ENCODE results near the gene ATG7.
A peak's percentile ranks its signal among the peaks of the same experiment; 100 is the strongest.

ATG7 gene

DNA sequence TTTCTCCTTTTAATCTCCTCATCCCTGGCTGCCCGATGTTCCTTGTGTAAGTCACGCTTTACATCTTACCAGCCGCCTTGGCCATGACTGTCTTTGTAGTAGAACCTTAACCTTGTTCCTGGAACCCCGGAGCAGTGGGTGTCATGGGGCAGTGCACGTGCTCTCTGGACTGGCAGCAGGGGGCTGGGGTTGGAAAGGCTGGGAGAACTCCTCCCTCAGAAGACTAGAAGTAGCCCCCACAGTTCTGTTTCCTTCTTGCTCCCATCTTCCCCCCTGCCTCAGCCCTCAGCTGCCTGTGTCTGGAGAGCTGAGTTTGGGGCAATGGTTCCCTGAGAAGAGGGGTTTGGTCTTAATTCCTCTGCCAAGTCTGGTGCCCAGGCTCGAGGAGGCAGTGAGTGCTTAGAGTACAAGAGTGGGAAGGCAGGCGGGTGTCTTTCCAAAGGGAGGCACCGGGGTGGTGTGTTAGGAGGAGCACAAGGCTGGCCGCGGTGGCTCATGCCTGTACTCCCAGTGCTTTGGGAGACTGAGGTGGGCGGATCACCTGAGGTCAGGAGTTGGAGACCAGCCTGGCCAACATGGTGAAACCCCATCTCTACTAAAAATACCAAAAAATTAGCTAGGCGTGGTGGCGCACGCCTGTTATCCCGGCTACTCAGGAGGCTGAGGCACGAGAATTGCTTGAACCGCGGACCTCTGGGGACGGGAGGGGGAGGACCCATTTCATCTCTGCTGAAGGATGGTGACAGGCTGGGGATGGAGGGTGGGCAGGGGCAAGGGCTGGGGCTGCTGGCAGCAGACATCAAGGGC is 271.1 kb downstream of the ATG7 start:
- peaks cover 3% of the 10 kb centered on the region; the same call in 1 of the 2 replicates for H3K4me1 ChIP-seq (ENCODE audit: control insufficient read depth, insufficient read depth, low read length)
- TF ChIP-seq, protein P1, sequence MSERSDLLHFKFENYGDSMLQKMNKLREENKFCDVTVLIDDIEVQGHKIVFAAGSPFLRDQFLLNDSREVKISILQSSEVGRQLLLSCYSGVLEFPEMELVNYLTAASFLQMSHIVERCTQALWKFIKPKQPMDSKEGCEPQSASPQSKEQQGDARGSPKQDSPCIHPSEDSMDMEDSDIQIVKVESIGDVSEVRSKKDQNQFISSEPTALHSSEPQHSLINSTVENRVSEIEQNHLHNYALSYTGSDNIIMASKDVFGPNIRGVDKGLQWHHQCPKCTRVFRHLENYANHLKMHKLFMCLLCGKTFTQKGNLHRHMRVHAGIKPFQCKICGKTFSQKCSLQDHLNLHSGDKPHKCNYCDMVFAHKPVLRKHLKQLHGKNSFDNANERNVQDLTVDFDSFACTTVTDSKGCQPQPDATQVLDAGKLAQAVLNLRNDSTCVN (tag by site-specific recombination; optimal IDR thresholded peaks at IDR 0.05), result no peak
- no peak for TF ChIP-seq IKZF3 (tag by site-specific recombination; IDR thresholded peaks at IDR 0.05)
- TF ChIP-seq ZNF2 (tag by site-specific recombination; IDR thresholded peaks at IDR 0.05), result no peak
- TF ChIP-seq ZNF747 (tag by site-specific recombination; IDR thresholded peaks at IDR 0.05), result no peak
- TF ChIP-seq ZNF623 (tag by site-specific recombination; IDR thresholded peaks at IDR 0.05), result no peak
- peak; percentile 49 for TF ChIP-seq ZBTB20 (tag by site-specific recombination; IDR thresholded peaks at IDR 0.05)
- no peak for TF ChIP-seq ZNF324 (tag by site-specific recombination; IDR thresholded peaks at IDR 0.05)
- peaks cover 0 to 3% of the 10 kb centered on the region in 2 experiments; a peak in 1 of 3 replicates for H3K36me3 ChIP-seq (ENCODE audit: control insufficient read depth in 2 of 2, insufficient read depth in 1 of 2, low read length in 2 of 2)
- ChIA-PET CTCF (no interaction called here), POLR2A (interaction anchor here (0.5 kb wide), 1 partner anchor 87 kb away, joined by 7 read pairs; no protein-coding TSS in a partner anchor)
- H3K4me3 ChIP-seq (ENCODE audit: low read depth, low read length), result no peak overlapping the region
- no peak overlapping the region for H3K27ac ChIP-seq (ENCODE audit: extremely low read depth, low read depth, low read length)
- H3K9me3 ChIP-seq (ENCODE audit: control insufficient read depth, insufficient read depth, low read depth, low read length), result no peaks in the 10 kb centered on the region

DNA sequence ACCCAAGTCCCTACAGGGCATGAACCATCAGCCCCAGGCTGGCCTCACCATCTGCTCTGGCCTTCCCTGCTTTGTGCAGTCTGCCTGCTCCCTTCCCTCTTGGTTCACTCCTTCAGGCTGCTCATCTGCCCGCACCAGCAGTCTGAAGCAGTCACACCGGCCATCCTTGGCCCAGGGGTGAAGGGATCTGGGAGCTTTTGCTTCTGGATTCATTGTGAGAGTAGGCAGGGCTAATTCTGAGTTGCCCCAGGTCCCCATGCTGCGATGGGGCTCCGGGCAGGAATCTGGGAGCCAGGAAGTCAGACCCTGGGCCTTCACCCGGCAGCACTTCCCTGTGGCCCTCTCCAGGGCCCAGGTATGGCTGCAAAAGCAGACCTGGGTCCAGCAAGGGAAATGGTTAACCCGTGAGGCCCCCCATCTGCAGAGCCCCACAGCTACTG is 271.8 kb downstream of the ATG7 start:
- H3K36me3 ChIP-seq (ENCODE audit: control insufficient read depth in 2 of 2, insufficient read depth in 1 of 2, low read length in 2 of 2), result peaks cover 0 to 3% of the 10 kb centered on the region in 2 experiments; a peak in 1 of 3 replicates
- TF ChIP-seq ZFP41 (tag by site-specific recombination; IDR thresholded peaks at IDR 0.05; ENCODE audit: borderline replicate concordance) (no peak), ZSCAN16 (tag by site-specific recombination; IDR thresholded peaks at IDR 0.05) (no peak), GLIS2 (tag by site-specific recombination; IDR thresholded peaks at IDR 0.05) (no peak), YY2 (tag by site-specific recombination; IDR thresholded peaks at IDR 0.05) (no peak), GFI1B (tag by site-specific recombination; IDR thresholded peaks at IDR 0.05) (no peak), ZNF596 (tag by site-specific recombination; IDR thresholded peaks at IDR 0.05) (no peak), ZNF175 (tag by site-specific recombination; IDR thresholded peaks at IDR 0.05) (no peak)
- no peaks in the 10 kb centered on the region for H3K9me3 ChIP-seq (ENCODE audit: control insufficient read depth, insufficient read depth, low read depth, low read length)
- CTCF ChIA-PET, result no interaction called here
- H3K4me1 ChIP-seq (ENCODE audit: control insufficient read depth, insufficient read depth, low read length), result peaks cover 6% of the 10 kb centered on the region; the same call in 1 of the 2 replicates
- no peak overlapping the region for H3K4me3 ChIP-seq (ENCODE audit: low read depth, low read length)
- POLR2A ChIA-PET, result interaction anchor here (0.5 kb wide), 1 partner anchor 86 kb away, joined by 7 read pairs; no protein-coding TSS in a partner anchor
- H3K27ac ChIP-seq (ENCODE audit: extremely low read depth, low read depth, low read length), result no peak overlapping the region

DNA sequence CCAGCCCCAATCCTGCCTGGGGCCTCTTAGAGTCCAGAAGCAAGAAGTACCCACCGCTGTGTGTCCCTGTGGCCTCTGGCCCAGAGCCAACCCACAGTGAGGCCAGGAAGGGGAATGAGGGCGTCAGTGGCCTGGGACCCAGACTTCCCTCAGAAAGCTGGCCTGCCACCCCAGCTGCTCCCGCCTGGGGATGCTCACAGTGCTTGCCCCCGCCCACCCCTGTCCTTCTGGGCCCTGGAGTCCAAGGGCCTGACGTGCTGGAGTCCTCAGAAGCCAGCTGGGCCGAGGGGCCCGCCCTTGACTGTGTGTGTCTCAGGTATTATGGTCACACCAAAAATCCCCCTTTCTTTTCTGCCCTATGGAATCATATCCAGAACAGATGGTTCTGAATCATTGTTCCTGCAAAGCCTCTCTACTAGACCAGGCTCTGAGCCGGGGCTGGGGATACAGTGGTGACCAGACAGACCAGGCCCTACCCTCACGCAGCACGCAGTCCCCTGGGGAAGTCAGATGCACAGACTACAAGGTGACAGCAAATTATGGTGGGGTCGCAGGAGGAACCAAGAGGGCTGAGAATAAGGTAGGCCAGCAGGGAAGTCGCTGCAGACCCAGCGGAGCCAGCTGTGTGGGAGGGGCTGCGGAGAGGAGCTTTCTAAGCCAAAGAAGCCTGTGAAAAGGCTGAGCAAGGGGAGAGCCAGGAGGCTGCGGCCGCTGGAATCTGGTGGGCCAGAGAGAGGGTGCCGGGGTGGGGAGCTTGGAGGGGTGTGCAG is 272.4 kb downstream of the ATG7 start:
- Histone ChIP-seq H3K36me3 (ENCODE audit: control insufficient read depth in 2 of 2, insufficient read depth in 1 of 2, low read length in 2 of 2) (peaks cover 0 to 3% of the 10 kb centered on the region in 2 experiments; a peak in 1 of 3 replicates), H3K4me1 (ENCODE audit: control insufficient read depth, insufficient read depth, low read length) (0 out of 2 replicates have a peak, but pooled peaks cover 4% of the 10 kb centered on the region), H3K4me3 (ENCODE audit: low read depth, low read length) (no peak overlapping the region), H3K27ac (ENCODE audit: extremely low read depth, low read depth, low read length) (no peak overlapping the region), H3K9me3 (ENCODE audit: control insufficient read depth, insufficient read depth, low read depth, low read length) (no peaks in the 10 kb centered on the region)
- CTCF ChIA-PET, result no interaction called here
- POLR2A ChIA-PET, result interaction anchor here (0.5 kb wide), 1 partner anchor 85 kb away, joined by 7 read pairs; no protein-coding TSS in a partner anchor
- TF ChIP-seq ZNF621 (tag by site-specific recombination; IDR thresholded peaks at IDR 0.05) (no peak), ZNF24 (tag by site-specific recombination; IDR thresholded peaks at IDR 0.05) (no peak), ZNF558 (tag by site-specific recombination; IDR thresholded peaks at IDR 0.05) (no peak), ZNF561 (tag by site-specific recombination; IDR thresholded peaks at IDR 0.05; ENCODE audit: borderline replicate concordance) (no peak), KLF7 (tag by site-specific recombination; IDR thresholded peaks at IDR 0.05; ENCODE audit: borderline replicate concordance) (no peak), ZNF169 (tag by site-specific recombination; IDR thresholded peaks at IDR 0.05) (no peak), ZNF658 (tag by site-specific recombination; IDR thresholded peaks at IDR 0.05) (no peak), ZNF629 (tag by site-specific recombination; IDR thresholded peaks at IDR 0.05) (no peak), ZFHX2 (tag by site-specific recombination; conservative IDR thresholded peaks at IDR 0.05) (no peak), OVOL3 (tag by site-specific recombination; IDR thresholded peaks at IDR 0.05) (no peak), ZBTB21 (tag by site-specific recombination; IDR thresholded peaks at IDR 0.05) (no peak), ZNF76 (tag by site-specific recombination; IDR thresholded peaks at IDR 0.05; ENCODE audit: borderline replicate concordance, low read depth) (no peak), ZNF837 (tag by site-specific recombination; IDR thresholded peaks at IDR 0.05) (no peak), MEIS1 (CRISPR knock-in tag; IDR thresholded peaks at IDR 0.05; ENCODE audit: borderline replicate concordance) (no peak), GLIS2 (tag by site-specific recombination; IDR thresholded peaks at IDR 0.05) (no peak)
- TF ChIP-seq, protein P2, sequence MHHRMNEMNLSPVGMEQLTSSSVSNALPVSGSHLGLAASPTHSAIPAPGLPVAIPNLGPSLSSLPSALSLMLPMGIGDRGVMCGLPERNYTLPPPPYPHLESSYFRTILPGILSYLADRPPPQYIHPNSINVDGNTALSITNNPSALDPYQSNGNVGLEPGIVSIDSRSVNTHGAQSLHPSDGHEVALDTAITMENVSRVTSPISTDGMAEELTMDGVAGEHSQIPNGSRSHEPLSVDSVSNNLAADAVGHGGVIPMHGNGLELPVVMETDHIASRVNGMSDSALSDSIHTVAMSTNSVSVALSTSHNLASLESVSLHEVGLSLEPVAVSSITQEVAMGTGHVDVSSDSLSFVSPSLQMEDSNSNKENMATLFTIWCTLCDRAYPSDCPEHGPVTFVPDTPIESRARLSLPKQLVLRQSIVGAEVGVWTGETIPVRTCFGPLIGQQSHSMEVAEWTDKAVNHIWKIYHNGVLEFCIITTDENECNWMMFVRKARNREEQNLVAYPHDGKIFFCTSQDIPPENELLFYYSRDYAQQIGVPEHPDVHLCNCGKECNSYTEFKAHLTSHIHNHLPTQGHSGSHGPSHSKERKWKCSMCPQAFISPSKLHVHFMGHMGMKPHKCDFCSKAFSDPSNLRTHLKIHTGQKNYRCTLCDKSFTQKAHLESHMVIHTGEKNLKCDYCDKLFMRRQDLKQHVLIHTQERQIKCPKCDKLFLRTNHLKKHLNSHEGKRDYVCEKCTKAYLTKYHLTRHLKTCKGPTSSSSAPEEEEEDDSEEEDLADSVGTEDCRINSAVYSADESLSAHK (tag by site-specific recombination; IDR thresholded peaks at IDR 0.05), result no peak
